Kidney epithelial cell (primary cell): ENCODE data around the gene GFI1B. TPM values are rescaled to one million over a fixed set of nuclear protein-coding genes. Genes with fewer than 3 reads are reported as not detected.

Experiments used
- DNase-seq: peaks from one replicate; pipeline ENCODE4 v3.0.0-alpha.2; 2010; ENCODE audit warnings: low read depth
- H3K27me3 ChIP-seq: 2 replicates; pipeline ENCODE4 v1.6.0; 2011; ENCODE audit warnings: low read length; ENCODE audit not compliant: control insufficient read depth, insufficient read depth
- H3K36me3 ChIP-seq: 2 replicates; pipeline ENCODE4 v1.5.1; 2011; ENCODE audit warnings: low read length; ENCODE audit not compliant: control insufficient read depth, insufficient read depth
- H3K4me3 ChIP-seq: 2 replicates; pipeline ENCODE4 v1.5.1; 2011; ENCODE audit warnings: low read depth, mild to moderate bottlenecking, control low read depth, low read length
- total RNA-seq: library from RNA; depleted of rRNA; stranded (reverse); fragments of >200 nt; gene quantifications from 2 replicates; pipeline ENCODE4 v1.2.3, GENCODE V29; 2015
- TF ChIP-seq, protein P1 (sequence below): IDR thresholded peaks from 2 replicates; pipeline ENCODE4 v1.5.1; 2011; ENCODE audit warnings: mild to moderate bottlenecking, moderate library complexity, low read length, control low read depth, inconsistent platforms; ENCODE audit not compliant: insufficient read depth, poor library complexity, severe bottlenecking

GFI1B gene
- total RNA-seq, 1 donor from 2014 or later = not detected

DNA sequence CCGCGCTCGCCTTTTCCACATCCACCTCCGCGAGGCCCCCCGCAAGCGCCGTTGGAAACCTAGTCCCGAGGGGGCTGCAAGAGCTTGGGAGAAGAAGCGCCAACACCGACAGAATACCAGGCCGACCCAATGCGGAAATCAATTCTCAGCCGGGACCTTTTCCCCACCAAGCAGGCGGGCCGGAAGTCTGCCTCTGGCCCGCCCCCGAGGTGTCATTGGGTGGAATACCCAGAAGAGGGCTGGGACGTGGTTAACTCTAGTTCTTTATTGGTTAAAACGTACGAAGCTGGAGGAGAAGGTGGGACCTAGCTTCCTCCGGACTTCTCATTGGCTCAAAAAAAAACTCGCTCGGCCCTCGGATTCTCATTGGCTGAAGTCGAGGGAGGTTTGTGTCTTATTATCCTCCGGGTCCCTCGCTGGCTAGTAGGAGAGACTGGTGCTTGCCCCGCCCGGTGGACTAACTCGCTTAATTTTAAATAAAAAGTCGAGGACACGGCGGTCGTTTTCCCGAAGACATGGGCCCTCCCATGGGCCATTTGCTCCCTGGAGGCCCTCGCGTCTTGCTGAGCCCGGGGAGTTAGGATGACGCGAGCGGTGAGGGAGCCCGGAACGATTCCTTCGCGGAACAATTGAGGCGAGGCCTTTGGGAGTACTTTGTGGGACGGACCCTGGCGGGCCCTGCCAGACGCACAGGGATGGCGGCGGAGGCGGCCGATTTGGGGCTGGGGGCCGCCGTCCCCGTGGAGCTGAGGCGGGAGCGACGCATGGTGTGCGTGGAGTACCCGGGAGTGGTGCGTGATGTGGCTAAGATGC is 52.0 kb downstream of the GFI1B start, which contains the start of gene GTF3C5:
Gene GTF3C5, plus strand, starts transcription at position 681 of the 813 bp plus-strand sequence. Its CDS starts 15 bp downstream, at position 696.
- peak within 1 kb of the TSS; percentile 96 for H3K4me3 ChIP-seq
- peak; percentile 95 for DNase-seq
- TF ChIP-seq, protein P1, sequence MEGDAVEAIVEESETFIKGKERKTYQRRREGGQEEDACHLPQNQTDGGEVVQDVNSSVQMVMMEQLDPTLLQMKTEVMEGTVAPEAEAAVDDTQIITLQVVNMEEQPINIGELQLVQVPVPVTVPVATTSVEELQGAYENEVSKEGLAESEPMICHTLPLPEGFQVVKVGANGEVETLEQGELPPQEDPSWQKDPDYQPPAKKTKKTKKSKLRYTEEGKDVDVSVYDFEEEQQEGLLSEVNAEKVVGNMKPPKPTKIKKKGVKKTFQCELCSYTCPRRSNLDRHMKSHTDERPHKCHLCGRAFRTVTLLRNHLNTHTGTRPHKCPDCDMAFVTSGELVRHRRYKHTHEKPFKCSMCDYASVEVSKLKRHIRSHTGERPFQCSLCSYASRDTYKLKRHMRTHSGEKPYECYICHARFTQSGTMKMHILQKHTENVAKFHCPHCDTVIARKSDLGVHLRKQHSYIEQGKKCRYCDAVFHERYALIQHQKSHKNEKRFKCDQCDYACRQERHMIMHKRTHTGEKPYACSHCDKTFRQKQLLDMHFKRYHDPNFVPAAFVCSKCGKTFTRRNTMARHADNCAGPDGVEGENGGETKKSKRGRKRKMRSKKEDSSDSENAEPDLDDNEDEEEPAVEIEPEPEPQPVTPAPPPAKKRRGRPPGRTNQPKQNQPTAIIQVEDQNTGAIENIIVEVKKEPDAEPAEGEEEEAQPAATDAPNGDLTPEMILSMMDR = no peak
- peaks cover 1% of the 10 kb centered on the region for H3K36me3 ChIP-seq
- H3K27me3 ChIP-seq = no peaks in the 10 kb centered on the region

DNA sequence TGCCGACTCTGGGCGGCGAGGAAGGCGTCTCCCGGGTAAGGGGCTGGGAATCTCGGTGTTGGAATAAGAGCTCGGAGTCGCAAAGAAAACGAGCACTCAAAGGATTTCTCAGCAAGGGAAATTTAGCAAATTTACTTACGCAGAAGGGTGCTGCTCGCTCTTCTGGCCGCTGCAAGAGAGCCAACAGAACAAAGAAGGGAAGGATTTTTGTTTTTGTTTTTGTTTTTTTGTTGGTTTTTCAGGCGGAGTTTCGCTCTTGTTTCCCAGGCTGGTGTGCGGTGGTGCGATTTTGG is 52.6 kb downstream of the GFI1B start:
- TF ChIP-seq, protein P1 = no peak
- Histone ChIP-seq H3K36me3 (peaks cover 1% of the 10 kb centered on the region), H3K4me3 (peak overlapping the region; percentile 96), H3K27me3 (no peaks in the 10 kb centered on the region)
- no peak for DNase-seq

DNA sequence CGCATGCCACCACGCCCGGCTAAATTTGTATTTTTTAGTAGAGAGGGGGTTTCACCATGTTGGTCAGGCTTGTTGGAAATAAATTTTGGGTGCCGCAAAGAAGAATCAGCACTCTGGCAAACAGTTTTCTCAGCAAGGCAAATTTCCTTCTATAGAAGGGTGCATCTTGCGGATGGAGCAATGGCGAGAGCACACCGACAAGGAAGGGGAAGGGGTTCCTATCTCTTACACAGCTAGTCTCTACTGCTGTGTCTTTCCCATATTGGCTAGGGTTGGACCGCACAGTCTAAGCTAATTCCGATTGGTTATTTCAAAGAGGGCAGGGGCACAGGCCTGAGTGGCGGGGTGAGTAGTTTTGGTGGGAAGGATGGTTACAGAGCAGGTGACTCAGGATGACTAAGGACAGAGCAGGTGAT is 53.0 kb downstream of the GFI1B start:
- Histone ChIP-seq H3K27me3 (no peaks in the 10 kb centered on the region), H3K36me3 (peaks cover 1% of the 10 kb centered on the region), H3K4me3 (peak overlapping the region; percentile 96)
- no peak for DNase-seq
- TF ChIP-seq, protein P1 = no peak

DNA sequence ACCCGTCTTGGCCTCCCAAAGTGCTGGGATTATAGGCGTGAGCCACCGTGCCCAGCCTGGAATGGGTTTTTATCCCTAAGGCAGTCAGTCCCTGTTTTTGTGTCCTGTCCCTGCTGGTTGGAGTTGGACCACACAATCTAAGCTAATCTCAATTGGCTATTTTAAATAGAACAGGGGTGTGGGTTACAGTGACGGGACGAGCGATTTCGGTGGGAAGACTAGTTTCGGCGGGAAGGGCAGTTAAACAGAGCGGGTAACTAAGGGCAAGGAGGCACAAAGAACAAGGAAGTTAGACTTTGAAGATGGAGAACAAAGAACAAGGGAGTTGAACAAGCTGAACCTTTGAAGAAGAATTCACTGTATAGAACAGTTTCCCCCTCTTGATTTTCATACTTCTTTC is 53.7 kb downstream of the GFI1B start:
- TF ChIP-seq, protein P1 = no peak
- H3K36me3 ChIP-seq = peaks cover 1% of the 10 kb centered on the region
- H3K4me3 ChIP-seq = no peak overlapping the region
- H3K27me3 ChIP-seq = no peaks in the 10 kb centered on the region
- DNase-seq = no peak

DNA sequence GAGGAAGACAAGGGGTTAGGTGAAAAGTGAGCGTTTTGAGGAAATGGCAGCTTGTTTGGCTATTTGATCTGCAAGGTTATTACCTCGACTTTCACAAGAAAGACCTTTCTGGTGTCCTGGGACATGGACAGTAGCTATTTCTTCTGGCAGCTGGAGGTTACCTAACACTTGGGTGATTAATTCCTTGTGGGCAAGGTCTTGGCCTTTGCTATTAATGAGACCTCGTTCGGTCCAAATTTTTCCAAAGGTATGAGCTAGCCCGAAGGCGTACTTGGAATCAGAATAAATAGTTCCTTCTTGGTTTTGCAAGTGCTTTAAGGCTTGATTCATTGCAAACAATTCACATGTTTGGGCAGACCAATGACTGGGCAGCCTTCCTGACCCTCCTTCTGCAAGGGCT is 57.2 kb downstream of the GFI1B start:
- no peak overlapping the region for H3K4me3 ChIP-seq
- TF ChIP-seq, protein P1 = no peak
- peaks cover 1% of the 10 kb centered on the region for H3K36me3 ChIP-seq
- no peak for DNase-seq
- H3K27me3 ChIP-seq = no peaks in the 10 kb centered on the region

DNA sequence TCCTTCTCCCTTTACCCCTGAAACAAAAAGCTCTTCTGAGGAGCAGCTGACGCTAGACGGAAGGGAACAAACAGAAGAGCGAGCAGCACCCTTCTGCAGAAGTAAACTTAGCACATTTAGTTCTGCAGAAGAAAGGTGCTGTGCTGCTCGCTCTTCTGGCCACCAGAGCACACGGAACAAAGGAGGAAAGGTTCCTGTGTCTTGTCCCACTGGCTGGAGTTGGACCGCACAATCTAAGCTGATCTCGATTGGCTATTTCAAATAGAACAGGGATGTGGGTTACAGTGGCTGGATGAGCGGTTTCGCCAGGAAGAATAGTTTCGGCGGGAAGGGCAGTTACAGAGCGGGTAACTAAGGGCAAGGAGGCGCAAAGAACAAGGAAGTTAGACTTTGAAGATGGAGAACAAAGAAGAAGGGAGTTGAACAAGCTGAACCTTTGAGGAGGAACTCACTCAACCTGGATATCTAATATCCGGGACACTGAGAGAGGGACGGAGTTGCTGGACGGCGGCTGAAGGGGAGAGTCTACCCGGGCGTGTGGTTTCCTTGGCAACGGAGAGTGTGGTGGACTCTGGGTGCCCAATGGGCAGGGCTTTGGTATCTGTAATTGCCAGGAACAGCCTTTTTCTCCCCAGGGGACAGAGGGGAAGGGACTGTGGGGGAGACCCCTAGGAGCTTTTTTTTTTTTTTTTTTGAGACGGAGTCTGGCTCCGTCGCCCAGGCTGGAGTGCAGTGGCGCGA is 59.5 kb downstream of the GFI1B start:
- DNase-seq = no peak
- Histone ChIP-seq H3K4me3 (no peak overlapping the region), H3K36me3 (peaks cover 1% of the 10 kb centered on the region), H3K27me3 (no peaks in the 10 kb centered on the region)
- TF ChIP-seq, protein P1 = no peak
